NOMO-1 (cell line): Measurements from ENCODE around the gene RNLS.

Experiments used
- DNase-seq, 2 experiments: peaks; one replicate each; lab custom pipeline; 2025; ENCODE audit not compliant: unreplicated experiment in 2 of 2; lab: John Stamatoyannopoulos, UW

Gene RNLS

GRCh38 chr10:88243836-88244730, 339.0 kb downstream of the RNLS start:
- DNase-seq = no peak

DNA sequence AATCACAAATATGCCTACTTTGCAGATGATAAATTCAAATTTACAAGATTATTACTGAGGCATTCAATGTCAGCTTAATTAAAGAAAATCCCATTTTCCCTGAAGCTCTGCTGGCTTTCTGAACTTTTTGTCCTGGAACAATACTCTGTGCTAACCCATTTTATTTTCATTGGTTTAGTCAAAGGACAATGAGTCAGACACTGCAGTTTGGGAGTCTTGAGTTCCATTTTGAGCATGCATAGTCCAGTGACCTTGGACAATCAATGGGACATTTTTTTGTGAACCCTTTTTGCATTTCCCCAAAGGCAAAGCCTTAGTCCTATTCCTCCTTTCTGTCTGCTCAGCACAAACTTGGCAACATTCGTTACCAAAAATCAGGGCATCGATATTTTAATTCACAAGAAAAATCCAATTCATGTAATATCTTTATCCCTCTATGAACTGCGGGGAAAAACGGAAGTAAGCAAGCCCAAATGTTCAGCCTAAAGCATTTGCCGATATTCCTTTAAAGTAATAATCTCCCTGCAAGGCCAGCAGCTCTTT, 339.8 kb downstream of the RNLS start:
- no peak for DNase-seq

DNA sequence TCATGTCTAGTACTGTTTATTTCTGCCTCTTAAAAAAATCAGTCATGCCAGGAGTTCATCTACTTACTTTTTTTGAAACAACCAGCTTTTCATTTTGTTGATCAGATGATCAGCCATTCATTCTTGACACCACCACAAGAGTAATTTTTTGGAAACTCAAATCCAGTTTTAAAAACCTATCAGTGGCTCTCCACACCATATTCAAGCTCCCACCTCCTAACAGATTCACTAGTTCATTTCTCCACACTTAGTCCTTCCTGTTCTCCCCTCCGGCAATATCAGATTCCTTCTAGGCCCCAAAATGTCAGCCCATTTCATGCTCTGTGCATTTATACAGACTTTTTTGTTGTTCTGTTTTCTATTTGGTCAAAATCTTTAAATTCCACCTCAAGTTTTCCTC, 341.6 kb downstream of the RNLS start:
- DNase-seq = no peak

GRCh38 chr10:88239212-88239611, 343.9 kb downstream of the RNLS start:
- DNase-seq = no peak

- no peak for DNase-seq
These were observed 344.6 kb downstream of the RNLS start for GRCh38 chr10:88238615-88238914.

- DNase-seq = peak in 1 of 2 experiments; percentile 10
These were observed 345.1 kb downstream of the RNLS start for GRCh38 chr10:88237896-88238614.

DNA sequence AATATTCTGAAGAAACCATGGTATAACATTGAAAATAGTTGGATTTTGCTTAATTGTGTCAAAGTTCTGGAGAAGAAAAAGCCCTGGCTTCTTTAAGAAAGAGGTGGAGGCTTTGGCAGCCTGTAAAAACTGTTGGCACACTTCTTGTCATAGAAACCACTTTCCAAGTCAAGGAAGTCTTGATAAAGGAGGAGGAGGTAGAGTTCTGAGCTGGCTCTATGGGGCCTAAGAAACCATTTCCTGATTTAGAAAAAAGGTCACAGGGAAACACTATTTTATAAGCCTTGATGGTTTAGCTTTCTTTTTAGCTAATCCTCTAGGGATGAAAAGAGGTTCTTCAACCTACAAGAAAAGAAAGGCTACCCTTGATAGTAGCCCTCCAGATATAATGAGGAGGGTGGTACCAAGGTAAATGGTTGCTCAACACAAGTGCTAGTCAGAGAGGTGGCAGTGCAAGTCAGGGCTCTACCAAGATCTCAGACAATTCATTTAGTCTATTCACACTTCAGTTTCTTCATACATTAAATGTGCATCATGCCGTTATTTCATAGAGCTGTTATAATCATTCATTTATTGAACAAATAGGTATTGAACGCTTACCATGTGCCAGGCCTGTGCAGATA, 346.9 kb downstream of the RNLS start:
- peak in 1 of 2 experiments; percentile 33 for DNase-seq

- no peak for DNase-seq
These were observed 348.8 kb downstream of the RNLS start for GRCh38 chr10:88234297-88234696.

- no peak for DNase-seq
These were observed 349.2 kb downstream of the RNLS start for GRCh38 chr10:88233870-88234269.

DNA sequence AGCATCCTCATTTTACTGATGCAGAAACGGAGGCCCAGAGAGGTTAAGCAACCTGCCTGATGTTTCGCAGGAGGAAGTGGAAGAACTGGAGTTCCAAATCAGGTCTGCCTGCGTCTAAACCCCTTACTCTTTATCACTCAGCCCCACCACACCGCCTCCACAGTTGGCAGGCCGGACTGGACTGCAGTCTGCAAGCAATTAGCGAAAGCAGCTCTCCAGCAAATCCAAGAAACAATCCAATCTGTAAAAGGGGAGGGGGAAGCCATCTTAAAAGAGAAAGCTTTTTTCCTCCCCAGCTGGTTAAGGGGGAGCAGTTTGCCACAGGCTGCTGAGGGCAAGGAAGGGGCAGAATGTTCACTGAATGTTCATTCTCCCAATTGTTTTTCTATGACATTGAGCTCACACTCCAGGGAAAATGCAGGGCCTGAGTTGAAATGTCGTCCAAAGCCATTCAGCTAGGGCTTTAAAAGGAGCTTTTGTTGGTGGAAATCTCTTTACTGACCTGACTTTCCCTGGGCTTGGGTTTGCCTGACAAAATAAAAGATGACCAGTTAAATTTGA, 350.1 kb downstream of the RNLS start:
- DNase-seq = no peak

DNA sequence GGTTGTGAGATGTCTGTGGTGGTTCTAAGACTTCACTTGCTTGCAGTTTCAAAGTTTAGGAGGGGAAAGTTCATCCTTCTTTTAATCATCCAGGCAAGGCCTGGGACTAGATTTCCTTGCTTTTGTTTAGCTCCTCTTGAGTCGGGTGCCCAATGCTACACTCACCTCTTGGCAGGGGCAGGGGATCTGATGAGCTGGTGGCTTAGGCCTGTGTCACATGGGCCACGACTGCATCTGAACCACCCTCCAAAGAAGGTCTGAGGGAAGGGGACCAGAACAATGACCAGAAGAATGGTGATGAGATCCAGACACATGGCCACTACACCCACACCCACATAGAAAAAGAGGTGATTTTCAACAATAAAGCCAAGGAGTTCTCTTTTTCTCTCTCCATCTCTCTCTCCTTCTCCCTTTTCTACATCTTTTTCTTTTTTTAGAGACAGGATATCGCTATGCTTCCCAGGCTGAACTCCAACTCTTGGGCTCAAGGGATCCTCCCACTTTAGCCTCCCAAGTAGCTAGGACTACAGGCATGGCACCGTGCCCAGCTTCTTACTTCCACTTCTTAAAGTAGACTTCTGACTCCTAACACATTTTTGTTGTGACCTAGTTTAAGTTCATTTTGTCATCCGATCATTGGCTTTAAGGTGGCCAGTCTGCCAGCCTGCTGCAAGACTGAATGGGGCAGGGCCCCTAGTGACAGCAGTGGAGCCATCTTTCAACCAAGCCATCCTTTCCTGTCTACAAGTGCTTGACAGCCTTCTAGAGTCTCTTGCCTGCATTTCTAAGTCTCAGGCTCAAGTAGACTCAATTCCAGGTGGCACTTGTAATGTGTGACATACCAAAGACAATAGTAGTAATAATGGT, 350.9 kb downstream of the RNLS start:
- DNase-seq = no peak

DNA sequence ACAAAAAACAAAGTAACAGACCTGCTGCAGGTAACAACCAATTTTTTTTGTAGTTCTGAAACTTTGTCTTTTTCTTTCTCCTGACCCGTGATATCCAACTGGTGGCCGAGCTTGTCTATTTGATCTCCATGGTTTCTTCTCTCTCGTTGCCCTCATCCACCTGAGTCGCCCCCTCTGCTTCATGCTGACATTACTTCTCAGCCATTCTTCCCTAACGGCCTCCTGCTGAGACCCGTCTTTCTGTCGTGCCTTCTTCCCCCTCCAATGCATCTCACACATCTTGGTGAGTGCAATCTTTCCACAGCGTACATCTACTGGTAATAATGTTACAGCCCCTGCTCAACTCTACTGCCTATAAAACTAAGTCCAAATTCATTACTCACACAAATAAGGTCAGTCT, 352.9 kb downstream of the RNLS start:
- DNase-seq = no peak

DNA sequence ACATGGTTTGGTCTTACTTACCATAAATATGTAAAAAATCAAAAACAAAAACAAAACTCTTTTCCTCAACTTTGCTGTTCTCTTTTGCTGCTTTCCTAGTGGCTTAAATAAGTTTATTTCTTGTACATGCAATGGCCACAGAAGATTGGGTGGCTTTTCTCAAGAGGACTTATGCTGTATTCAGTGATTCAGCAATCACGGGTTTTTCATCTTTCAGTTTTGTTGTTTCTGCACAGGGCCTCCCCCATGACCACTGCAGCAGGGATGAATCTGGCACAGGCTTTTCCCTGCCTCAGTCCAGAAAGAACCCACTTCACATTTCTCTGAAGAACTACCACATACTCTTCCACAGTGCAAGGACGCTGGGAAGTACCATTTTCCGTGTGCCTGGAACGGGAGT, 355.0 kb downstream of the RNLS start:
- no peak for DNase-seq

- no peak for DNase-seq
These were observed 355.6 kb downstream of the RNLS start for GRCh38 chr10:88227342-88228018.

- no peak for DNase-seq
These were observed 356.2 kb downstream of the RNLS start for GRCh38 chr10:88226891-88227290.

DNA sequence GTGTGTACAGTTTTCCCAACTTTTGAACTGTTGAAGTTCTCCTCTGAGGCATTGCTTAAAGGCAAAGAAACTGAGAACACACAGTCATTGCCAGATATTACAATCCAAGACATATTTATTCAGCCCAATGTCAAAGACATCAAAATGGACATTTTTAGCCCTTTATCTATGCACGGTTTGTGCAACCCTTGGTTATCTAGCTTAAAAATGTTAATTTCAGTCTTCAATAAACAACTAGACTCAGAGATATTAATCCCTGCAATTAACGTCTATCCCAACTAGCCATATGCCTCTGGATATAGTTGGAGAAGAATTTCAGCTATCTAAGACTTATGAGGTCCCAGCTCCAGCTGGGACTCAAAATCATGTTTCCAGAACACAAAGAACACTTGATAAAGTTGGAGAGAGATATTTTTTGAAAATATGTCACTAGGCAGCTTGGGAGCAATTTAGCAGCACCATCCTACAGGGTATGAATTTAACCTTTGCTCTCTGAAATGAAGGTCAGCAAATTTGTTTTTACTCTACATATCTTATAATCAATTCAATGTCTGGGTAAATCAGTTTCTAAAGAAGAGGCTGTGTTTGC, 357.0 kb downstream of the RNLS start:
- DNase-seq = no peak
